Lower leg skin (tissue), 4 donors: ENCODE measurements around the gene NEIL3. TPM values are rescaled to one million over a fixed set of nuclear protein-coding genes. Genes with fewer than 3 reads are reported as not detected.

ENCODE experiments used
- DNase-seq, 2 donors: peaks; one replicate each; pipeline ENCODE4 v3.0.0-alpha.2; 2019; ENCODE audit warnings: low spot score in 2 of 2
- H3K4me3 ChIP-seq: fragments of 200-600 bp; sonication (generic); 2 replicates; pipeline ENCODE4 v1.5.1; 2017; ENCODE audit warnings: mild to moderate bottlenecking, low read depth; ENCODE audit not compliant: poor library complexity, severe bottlenecking
- CTCF ChIP-seq, 3 donors: fragments of 450-650 bp; IDR thresholded peaks; one replicate each; pipeline ENCODE4 v1.5.1; 2016; ENCODE audit warnings: antibody characterized with exemption in 3 of 3, mild to moderate bottlenecking in 3 of 3, moderate library complexity in 2 of 3
- POLR2A ChIP-seq, 2 donors: fragments of 450-650 bp; IDR thresholded peaks; one replicate each; pipeline ENCODE4 v1.6.1; 2016 to 2017; ENCODE audit warnings: antibody characterized with exemption in 2 of 2, mild to moderate bottlenecking in 1 of 2, moderate library complexity in 1 of 2
- WGBS, 2 donors: methylation state at CpG; one replicate each; pipeline ENCODE4 v1.1.5; 2018; 5-methylcytosine and 5-hydroxymethylcytosine counted together
- intact Hi-C: fragments of 100-400 bp; cut with DNase I; formaldehyde crosslinking; loops from one replicate; pipeline ENCODE4 v1.15.0; 2023; ENCODE audit warnings: low total_unique reads
- total RNA-seq, 4 donors: library from RNA; depleted of rRNA; stranded (reverse); fragments of >200 nt; gene quantifications; one replicate each; pipeline ENCODE4 v1.1.0, GENCODE V29; 2016

Gene NEIL3
- total RNA-seq, 4 donors from 2014 or later: 0.71 to 2.1 (median 1.9) TPM

- no peak for DNase-seq
- TF ChIP-seq CTCF (IDR thresholded peaks at IDR 0.05) (no peak), POLR2A (IDR thresholded peaks at IDR 0.05) (no peak)
- intact Hi-C loops: no loop called here
- H3K4me3 ChIP-seq: no peak overlapping the region
- WGBS, 2 donors: 65 to 69% methylated on average over 6 of the region's 6 CpGs
Observed at GRCh38 chr4:177403746-177404145, 94.1 kb downstream of the NEIL3 start.

GRCh38 chr4:177404342-177404741 is 94.7 kb downstream of the NEIL3 start:
- no peak for TF ChIP-seq POLR2A (IDR thresholded peaks at IDR 0.05)
- TF ChIP-seq CTCF (IDR thresholded peaks at IDR 0.05): no peak
- intact Hi-C loops: no loop called here
- 79 to 85% methylated on average over 3 of the region's 3 CpGs for WGBS, 2 donors
- H3K4me3 ChIP-seq: no peak overlapping the region
- no peak for DNase-seq

- 89 to 91% methylated on average over 4 of the region's 4 CpGs for WGBS, 2 donors
- H3K4me3 ChIP-seq: no peak overlapping the region
- TF ChIP-seq CTCF (IDR thresholded peaks at IDR 0.05): no peak
- intact Hi-C loops: no loop called here
- DNase-seq: no peak
Observed at GRCh38 chr4:177404986-177405385, 95.3 kb downstream of the NEIL3 start.

- no peak overlapping the region for H3K4me3 ChIP-seq
- intact Hi-C loops: no loop called here
- no peak for TF ChIP-seq CTCF (IDR thresholded peaks at IDR 0.05)
- WGBS, 2 donors: 39 to 51% methylated on average over 2 of the region's 2 CpGs
- no peak for DNase-seq
Observed at GRCh38 chr4:177405508-177405907, 95.8 kb downstream of the NEIL3 start.

- 96% methylated on average over 24 to 25 of the region's 25 CpGs for WGBS, 2 donors
- TF ChIP-seq POLR2A (IDR thresholded peaks at IDR 0.05): no peak
- no peak for TF ChIP-seq CTCF (IDR thresholded peaks at IDR 0.05)
- intact Hi-C loops: no loop called here
- no peak overlapping the region for H3K4me3 ChIP-seq
- DNase-seq: no peak
Observed at GRCh38 chr4:177408023-177408422, 98.3 kb downstream of the NEIL3 start.

GRCh38 chr4:177410566-177410965 is 100.9 kb downstream of the NEIL3 start:
- intact Hi-C loops: no loop called here
- no peak for DNase-seq
- TF ChIP-seq CTCF (IDR thresholded peaks at IDR 0.05) (no peak), POLR2A (IDR thresholded peaks at IDR 0.05) (no peak)
- H3K4me3 ChIP-seq: no peak overlapping the region
